ENCODE measurements around the gene FXN.

- TF ChIP-seq CTCF (IDR thresholded peaks at IDR 0.05) (no peak), EP300 (IDR thresholded peaks at IDR 0.05; ENCODE audit: borderline replicate concordance in 1 of 2, low read depth in 1 of 2, low read length in 1 of 2) (no peak), MAX (IDR thresholded peaks at IDR 0.05; ENCODE audit: low read depth) (no peak), POLR2AphosphoS5 (IDR thresholded peaks at IDR 0.05; ENCODE audit: low read depth, low read length) (no peak), PBX3 (IDR thresholded peaks at IDR 0.05) (no peak)
Measured at GRCh38 chr9:69118656-69119055, 83.1 kb downstream of the FXN start.
